Neutrophil (primary cell): ENCODE data around the gene IRF4.

Source experiments
- H3K27ac ChIP-seq: fragments of 200-600 bp; sonication (generic); 2 replicates; pipeline ENCODE4 v1.5.1; 2016; ENCODE audit warnings: mild to moderate bottlenecking, moderate library complexity
- H3K27me3 ChIP-seq: fragments of 200-600 bp; sonication (generic); 2 replicates; pipeline ENCODE4 v1.6.0; 2016; ENCODE audit warnings: mild to moderate bottlenecking
- H3K36me3 ChIP-seq: fragments of 200-600 bp; sonication (generic); 2 replicates; pipeline ENCODE4 v1.5.1; 2017
- H3K4me1 ChIP-seq, 2 experiments: fragments of 200-600 bp in 1 of 2; sonication (generic) in 1 of 2; 1 replicate in 1 of 2; 2 replicates in 1 of 2; pipeline versions ENCODE4 v1.5.1 to v1.6.1; 2013 to 2016; ENCODE audit warnings: low read depth in 1 of 2, low read length in 1 of 2, mild to moderate bottlenecking in 1 of 2, moderate library complexity in 1 of 2; ENCODE audit not compliant: control insufficient read depth in 1 of 2, insufficient read depth in 1 of 2
- H3K4me3 ChIP-seq, 2 experiments: fragments of 200-600 bp in 1 of 2; sonication (generic) in 1 of 2; 1 replicate in 1 of 2; 2 replicates in 1 of 2; pipeline ENCODE4 v1.5.1; 2013 to 2016; ENCODE audit warnings: low read depth in 1 of 2, low read length in 1 of 2, mild to moderate bottlenecking in 1 of 2, moderate library complexity in 1 of 2
- H3K9me3 ChIP-seq: fragments of 200-600 bp; sonication (generic); 2 replicates; pipeline ENCODE4 v1.5.1; 2016
- CTCF ChIP-seq: fragments of 200-600 bp; sonication (generic); IDR thresholded peaks from 2 replicates; pipeline ENCODE4 v1.5.1; 2016; ENCODE audit warnings: antibody characterized with exemption

The IRF4 gene

GRCh38 chr6:355373-356208, 36.0 kb upstream of the IRF4 start:
- Histone ChIP-seq H3K27me3 (no peaks in the 10 kb centered on the region), H3K36me3 (peaks cover 20% of the 10 kb centered on the region), H3K4me3 (no peak overlapping the region), H3K27ac (no peak overlapping the region), H3K9me3 (no peaks in the 10 kb centered on the region), H3K4me1 (no peaks in the 10 kb centered on the region)
- no peak for TF ChIP-seq CTCF

GRCh38 chr6:356828-357251, 34.7 kb upstream of the IRF4 start:
- Histone ChIP-seq H3K27ac (no peak overlapping the region), H3K4me1 (no peaks in the 10 kb centered on the region), H3K9me3 (no peaks in the 10 kb centered on the region)

GRCh38 chr6:357261-357790, 34.2 kb upstream of the IRF4 start:
- Histone ChIP-seq H3K4me3 (no peak overlapping the region), H3K27ac (no peak overlapping the region), H3K36me3 (peaks cover 3% of the 10 kb centered on the region), H3K4me1 (no peaks in the 10 kb centered on the region), H3K27me3 (no peaks in the 10 kb centered on the region), H3K9me3 (no peaks in the 10 kb centered on the region)
- no peak for TF ChIP-seq CTCF

More at GRCh38 chr6:356828-357251, 34.7 kb upstream of the IRF4 start:
- Histone ChIP-seq H3K4me3 (no peak overlapping the region), H3K36me3 (peaks cover 8% of the 10 kb centered on the region), H3K27me3 (no peaks in the 10 kb centered on the region)
- TF ChIP-seq CTCF, result no peak

GRCh38 chr6:357791-358341, 33.7 kb upstream of the IRF4 start:
- Histone ChIP-seq H3K36me3 (no peaks in the 10 kb centered on the region), H3K4me3 (no peak overlapping the region), H3K4me1 (no peaks in the 10 kb centered on the region), H3K9me3 (no peaks in the 10 kb centered on the region), H3K27ac (no peak overlapping the region), H3K27me3 (no peaks in the 10 kb centered on the region)
- TF ChIP-seq CTCF, result no peak

GRCh38 chr6:358432-358831, 33.1 kb upstream of the IRF4 start:
- Histone ChIP-seq H3K27ac (no peak overlapping the region), H3K4me3 (no peak overlapping the region), H3K27me3 (no peaks in the 10 kb centered on the region), H3K4me1 (no peaks in the 10 kb centered on the region), H3K9me3 (no peaks in the 10 kb centered on the region), H3K36me3 (no peaks in the 10 kb centered on the region)
- TF ChIP-seq CTCF, result no peak
